B cell (primary cell): ENCODE results near the gene TLL2. TPM values are rescaled to one million over a fixed set of nuclear protein-coding genes. Genes with fewer than 3 reads are reported as not detected.

Source experiments
- ATAC-seq: fragments of 200-7000 bp; cut with Tn5 transposase; one replicate; pipeline ENCODE4 v1.10.0; 2021; ENCODE audit warnings: low read depth, mild to moderate bottlenecking, moderate number of reproducible peaks, moderate library complexity
- CTCF ChIA-PET: fragments of 350-600 bp; sonication (Branson Sonifier 250); formaldehyde crosslinking; loops from one replicate; lab custom pipeline; 2021; ENCODE audit warnings: antibody characterized with exemption, inconsistent platforms; lab: Charles Lee
- POLR2A ChIA-PET: fragments of 350-600 bp; sonication (Branson Sonifier 250); formaldehyde crosslinking; loops from one replicate; lab custom pipeline; 2021; ENCODE audit warnings: antibody characterized with exemption; lab: Charles Lee
- DNase-seq: peaks from one replicate; pipeline ENCODE4 v3.0.0; 2013
- H2AFZ ChIP-seq: 2 replicates; pipeline ENCODE4 v1.6.1; 2012; ENCODE audit warnings: mild to moderate bottlenecking, low read depth, low read length; ENCODE audit not compliant: insufficient read depth, poor library complexity, severe bottlenecking
- H3K27ac ChIP-seq, 2 donors: 1 replicate in 1 of 2; 2 replicates in 1 of 2; pipeline ENCODE4 v1.5.1; 2012 to 2013; ENCODE audit warnings: low read length in 2 of 2, mild to moderate bottlenecking in 2 of 2, moderate library complexity in 1 of 2
- H3K27me3 ChIP-seq, 4 experiments: fragments of 200-600 bp in 1 of 4; sonication (generic) in 1 of 4; replicated peaks in 1 of 4; 1 replicate in 2 of 4; 2 replicates in 2 of 4; pipeline versions ENCODE4 v1.6.1 to v1.7.0; 2013 to 2016; ENCODE audit warnings: low read length in 3 of 4, mild to moderate bottlenecking in 2 of 4, mixed read lengths in 1 of 4, moderate library complexity in 1 of 4; ENCODE audit not compliant: insufficient read depth in 4 of 4, control insufficient read depth in 3 of 4; ENCODE audit errors: control extremely low read depth in 1 of 4
- H3K36me3 ChIP-seq, 2 experiments: replicated peaks in 1 of 2; 1 replicate in 1 of 2; 2 replicates in 1 of 2; pipeline versions ENCODE4 v1.6.1 to v1.7.1; 2013; ENCODE audit warnings: low read length in 1 of 2; ENCODE audit not compliant: insufficient read depth in 2 of 2, control insufficient read depth in 1 of 2; ENCODE audit errors: control extremely low read depth in 1 of 2, extremely low read depth in 1 of 2
- H3K4me1 ChIP-seq, 2 donors: fragments of 200-600 bp in 1 of 2; sonication (generic) in 1 of 2; 1 replicate in 1 of 2; 2 replicates in 1 of 2; pipeline versions ENCODE4 v1.5.1 to v1.6.1; 2013 to 2017; ENCODE audit warnings: low read length in 2 of 2; ENCODE audit not compliant: control insufficient read depth in 2 of 2, insufficient read depth in 2 of 2
- H3K4me2 ChIP-seq: replicated peaks from 2 replicates; pipeline ENCODE3; 2012; ENCODE audit warnings: mild to moderate bottlenecking, low read depth, low read length; ENCODE audit not compliant: poor library complexity, severe bottlenecking
- H3K4me3 ChIP-seq, 5 experiments: fragments of 200-600 bp in 1 of 5; sonication (generic) in 1 of 5; 1 replicate in 3 of 5; 2 replicates in 2 of 5; pipeline versions ENCODE4 v1.5.1 to v1.7.0; 2011 to 2016; ENCODE audit warnings: low read length in 4 of 5, mild to moderate bottlenecking in 4 of 5, low read depth in 2 of 5, control low read depth in 1 of 5, moderate library complexity in 1 of 5; ENCODE audit not compliant: insufficient read depth in 1 of 5; ENCODE audit errors: control extremely low read depth in 1 of 5, extremely low read depth in 1 of 5
- H3K79me2 ChIP-seq: fragments of 200-600 bp; sonication (generic); one replicate; pipeline ENCODE4 v1.6.0; 2016; ENCODE audit warnings: low read length; ENCODE audit not compliant: control insufficient read depth, insufficient read depth
- H3K9ac ChIP-seq: fragments of 200-600 bp; sonication (generic); 2 replicates; pipeline ENCODE4 v1.6.1; 2017; ENCODE audit warnings: mild to moderate bottlenecking, low read length, moderate library complexity
- H3K9me3 ChIP-seq, 3 donors: one replicate each; pipeline versions ENCODE4 v1.6.1 to v1.7.1; 2013; ENCODE audit warnings: low read length in 2 of 3; ENCODE audit not compliant: control insufficient read depth in 2 of 3, insufficient read depth in 1 of 3; ENCODE audit errors: control extremely low read depth in 1 of 3
- H4K20me1 ChIP-seq: 2 replicates; pipeline ENCODE4 v1.6.0; 2012; ENCODE audit warnings: mild to moderate bottlenecking, low read length; ENCODE audit not compliant: insufficient read depth, control insufficient read depth, poor library complexity, severe bottlenecking
- H3K27ac Mint-ChIP-seq: one replicate; pipeline ENCODE4 v1.8.0; 2021; ENCODE audit warnings: mixed read lengths
- H3K27me3 Mint-ChIP-seq: one replicate; pipeline ENCODE4 v1.8.0; 2021; ENCODE audit warnings: mixed read lengths
- H3K4me1 Mint-ChIP-seq: one replicate; pipeline ENCODE4 v1.8.0; 2021; ENCODE audit warnings: mixed read lengths
- H3K4me3 Mint-ChIP-seq: one replicate; pipeline ENCODE4 v1.8.0; 2021; ENCODE audit warnings: mixed read lengths
- H3K9me3 Mint-ChIP-seq: one replicate; pipeline ENCODE4 v1.8.0; 2022; ENCODE audit warnings: mixed read lengths; ENCODE audit not compliant: insufficient read depth
- CTCF ChIP-seq: fragments of 200-600 bp; IDR thresholded peaks from one replicate; pipeline ENCODE4 v1.8.0; 2022; ENCODE audit warnings: antibody characterized with exemption, mild to moderate bottlenecking
- EZH2 ChIP-seq: IDR thresholded peaks from 2 replicates; pipeline ENCODE4 v1.6.1; 2012; ENCODE audit warnings: borderline replicate concordance, low read depth, mild to moderate bottlenecking, moderate library complexity, low read length; ENCODE audit not compliant: insufficient read depth, poor library complexity, severe bottlenecking
- WGBS: methylation state at CpG from one replicate; pipeline ENCODE4 v1.1.5; 2013; ENCODE audit warnings: missing lambda C conversion rate; ENCODE audit not compliant: insufficient coverage; 5-methylcytosine and 5-hydroxymethylcytosine counted together
- intact Hi-C: fragments of 100-400 bp; cut with micrococcal nuclease; formaldehyde crosslinking; loops from one replicate; pipeline ENCODE4 v1.10.0; 2022
- polyA plus RNA-seq: library from polyadenylated mRNA; depleted of rRNA; stranded (reverse); fragments of >200 nt; gene quantifications from 2 replicates; pipeline ENCODE4 v1.2.3, GENCODE V29; 2012
- total RNA-seq, 2 donors: library from RNA; stranded (reverse); fragments of 120-200 nt in 1 of 2; gene quantifications; 1 replicate in 1 of 2; 2 replicates in 1 of 2; pipeline versions ENCODE4 v1.2.3 to v1.2.4, GENCODE V29; 2013 to 2022

The TLL2 gene
- total and polyA plus RNA-seq, 2 donors (not counting 1 experiment from before 2014, with no cell fraction given) = 0.13 to 0.47 TPM

DNA sequence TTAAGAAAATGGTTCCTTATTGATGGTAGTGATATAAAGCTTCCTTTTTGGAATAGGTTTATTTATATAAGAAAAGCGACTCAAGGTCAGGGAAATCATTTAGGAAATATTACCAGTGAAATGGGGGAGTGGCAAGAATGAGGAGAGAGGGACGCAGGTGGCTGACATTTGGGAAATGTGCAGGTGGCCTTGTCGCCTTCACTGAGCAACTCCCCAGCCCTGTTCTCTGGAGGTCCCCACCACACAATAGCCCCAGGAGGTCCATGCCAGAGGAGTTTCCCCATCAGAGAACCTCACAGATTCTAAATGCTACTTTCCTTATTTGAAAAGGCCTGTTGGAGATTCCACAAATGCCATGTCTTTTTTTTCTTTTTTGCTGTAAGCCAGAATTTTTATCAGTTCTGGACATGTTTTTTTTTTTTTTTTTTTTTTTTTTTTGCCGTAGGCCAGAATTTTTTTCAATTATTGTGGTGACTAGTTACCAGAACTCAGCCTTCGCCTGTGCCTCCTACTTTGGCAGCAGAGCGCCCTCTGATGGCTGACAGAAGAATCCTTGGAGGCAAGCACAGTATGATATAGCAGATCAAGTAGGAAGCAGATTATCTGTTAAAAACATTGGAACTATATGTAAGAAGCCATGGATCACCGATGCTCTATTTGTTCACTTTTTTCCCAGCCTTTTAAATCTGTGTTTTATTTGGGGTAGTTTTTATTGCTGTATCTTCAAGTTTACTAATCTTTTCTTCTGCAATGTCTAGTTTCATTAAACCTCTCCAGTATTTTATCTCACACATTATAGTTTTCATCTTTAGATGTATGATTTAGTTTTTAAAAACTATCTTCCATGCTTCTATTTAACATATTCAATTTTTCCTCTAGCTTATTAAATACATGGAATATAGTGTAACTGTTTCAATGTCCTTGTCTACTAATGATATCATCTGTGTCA is 173.5 kb downstream of the TLL2 start:
- H3K4me3 ChIP-seq = no peak overlapping the region
- H2AFZ ChIP-seq = no peak overlapping the region
- intact Hi-C loops = loop anchor here (1.0 kb wide), 2 partner anchors 111 to 323 kb away; no protein-coding TSS in a partner anchor
- no peak overlapping the region for H3K9ac ChIP-seq
- no peaks in the 10 kb centered on the region for H3K9me3 Mint-ChIP-seq
- H3K27ac Mint-ChIP-seq = no peak overlapping the region
- no peaks in the 10 kb centered on the region for H3K27me3 ChIP-seq
- ATAC-seq = peak; percentile 73
- ChIA-PET POLR2A (interaction anchor here (0.6 to 0.7 kb wide), 2 partner anchors 47 to 111 kb away, joined by 3 to 4 read pairs; no protein-coding TSS in a partner anchor), CTCF (interaction anchor here (0.6 to 9.3 kb wide), 14 partner anchors 9 to 341 kb away, joined by 3 to 107 read pairs (median 3); no protein-coding TSS in a partner anchor)
- H3K9me3 ChIP-seq = no peaks in the 10 kb centered on the region
- TF ChIP-seq EZH2 = no peak
- TF ChIP-seq CTCF = peak; percentile 84
- H3K4me3 Mint-ChIP-seq = no peak overlapping the region
- no peaks in the 10 kb centered on the region for H3K36me3 ChIP-seq
- H3K4me1 ChIP-seq = peaks cover 4 to 10% of the 10 kb centered on the region in 2 donors
- peak; percentile 70 for DNase-seq
- H3K4me1 Mint-ChIP-seq = peaks cover 10% of the 10 kb centered on the region
- H3K4me2 ChIP-seq = no peak overlapping the region
- no peaks in the 10 kb centered on the region for H3K79me2 ChIP-seq
- 40% methylated on average over 4 of the region's 7 CpGs for WGBS
- no peak overlapping the region for H3K27ac ChIP-seq
- peaks cover 2% of the 10 kb centered on the region for H3K27me3 Mint-ChIP-seq
- H4K20me1 ChIP-seq = no peaks in the 10 kb centered on the region
